T-helper 2 cell treated with Interferon-gamma antibody and Interleukin-4, amounts not matched to agents 100 ng/mL and 5 ng/mL, for 36 hours (primary cell): ENCODE measurements around the gene ADAMTS12. TPM values are rescaled to one million over a fixed set of nuclear protein-coding genes. Genes with fewer than 3 reads are reported as not detected.
"Not testable (repeated sequence)": the region's sequence is repeated elsewhere in the genome, so short reads cannot be mapped to it uniquely, and the experiment has no call there.

Source experiments
- intact Hi-C: fragments of 100-400 bp; cut with micrococcal nuclease; formaldehyde crosslinking; loops from one replicate; pipeline ENCODE4 v1.15.1; 2023
- total RNA-seq: library from RNA; stranded (reverse); gene quantifications from 2 replicates; pipeline ENCODE4 v1.2.3, GENCODE V29; 2022

Gene ADAMTS12
- total RNA-seq, 1 donor from 2014 or later = not detected

- intact Hi-C loops = no loop called here
Observed at GRCh38 chr5:33538201-33538600, 353.6 kb downstream of the ADAMTS12 start.

GRCh38 chr5:33537240-33537639 is 354.6 kb downstream of the ADAMTS12 start:
- intact Hi-C loops = no loop called here

- intact Hi-C loops = no loop called here
Observed at GRCh38 chr5:33536802-33537201, 355.0 kb downstream of the ADAMTS12 start.

- intact Hi-C loops = no loop called here
Observed at GRCh38 chr5:33531824-33532223, 360.0 kb downstream of the ADAMTS12 start.

GRCh38 chr5:33531037-33531298 is 360.8 kb downstream of the ADAMTS12 start:
- intact Hi-C loops = no loop called here

- intact Hi-C loops = no loop called here
Observed at GRCh38 chr5:33530183-33531036, 361.4 kb downstream of the ADAMTS12 start.

GRCh38 chr5:33527696-33528095 is 364.1 kb downstream of the ADAMTS12 start:
- intact Hi-C loops = no loop called here

GRCh38 chr5:33526755-33527154 is 365.0 kb downstream of the ADAMTS12 start:
- intact Hi-C loops = no loop called here

GRCh38 chr5:33524476-33524875 is 367.3 kb downstream of the ADAMTS12 start:
- intact Hi-C loops = no loop called here

- intact Hi-C loops = no loop called here
Observed at GRCh38 chr5:33523208-33523771, 368.5 kb downstream of the ADAMTS12 start.

- intact Hi-C loops = no loop called here
Observed at GRCh38 chr5:33516421-33516820, 375.4 kb downstream of the ADAMTS12 start.

GRCh38 chr5:33515366-33515765 is 376.4 kb downstream of the ADAMTS12 start:
- intact Hi-C loops = not testable (repeated sequence)

GRCh38 chr5:33513462-33514185 is 378.2 kb downstream of the ADAMTS12 start:
- intact Hi-C loops = no loop called here

- intact Hi-C loops = no loop called here
Observed at GRCh38 chr5:33509036-33509435, 382.8 kb downstream of the ADAMTS12 start.

- intact Hi-C loops = no loop called here
Observed at GRCh38 chr5:33507426-33507825, 384.4 kb downstream of the ADAMTS12 start.

GRCh38 chr5:33504570-33504969 is 387.2 kb downstream of the ADAMTS12 start:
- intact Hi-C loops = no loop called here

- intact Hi-C loops = no loop called here
Observed at GRCh38 chr5:33501899-33502298, 389.9 kb downstream of the ADAMTS12 start.

GRCh38 chr5:33501260-33501659 is 390.5 kb downstream of the ADAMTS12 start:
- intact Hi-C loops = no loop called here

GRCh38 chr5:33494466-33494865 is 397.3 kb downstream of the ADAMTS12 start:
- intact Hi-C loops = no loop called here

- intact Hi-C loops = no loop called here
Observed at GRCh38 chr5:33491941-33492340, 399.8 kb downstream of the ADAMTS12 start.

GRCh38 chr5:33490071-33490665 is 401.6 kb downstream of the ADAMTS12 start:
- intact Hi-C loops = no loop called here

- intact Hi-C loops = no loop called here
Observed at GRCh38 chr5:33489481-33490067, 402.2 kb downstream of the ADAMTS12 start.
